Natural killer cell (primary cell): ENCODE data around the gene GRIK5. TPM values are rescaled to one million over a fixed set of nuclear protein-coding genes. Genes with fewer than 3 reads are reported as not detected.

ENCODE experiments used
- ATAC-seq, 3 donors: fragments of 150-1000 bp in 2 of 3; fragments of 200-7000 bp in 1 of 3; cut with Tn5 transposase; 1 replicate in 1 of 3; 2 replicates in 2 of 3; pipeline ENCODE4 v1.10.0; 2021; ENCODE audit warnings: mild to moderate bottlenecking in 2 of 3, moderate library complexity in 2 of 3
- DNase-seq, 2 donors: peaks; one replicate each; pipeline versions ENCODE4 v3.0.0 to v3.0.0-alpha.2; 2013 to 2021; ENCODE audit warnings: mixed read lengths in 1 of 2
- H3K27ac ChIP-seq: one replicate; pipeline ENCODE4 v1.5.1; 2013; ENCODE audit warnings: mild to moderate bottlenecking, low read length
- H3K27me3 ChIP-seq: one replicate; pipeline ENCODE4 v1.6.1; 2013; ENCODE audit warnings: low read length; ENCODE audit not compliant: control insufficient read depth, insufficient read depth
- H3K36me3 ChIP-seq: one replicate; pipeline ENCODE4 v1.6.1; 2013; ENCODE audit warnings: low read length; ENCODE audit not compliant: control insufficient read depth, insufficient read depth
- H3K4me1 ChIP-seq: one replicate; pipeline ENCODE4 v1.6.1; 2013; ENCODE audit warnings: low read length; ENCODE audit not compliant: control insufficient read depth, insufficient read depth
- H3K4me3 ChIP-seq: one replicate; pipeline ENCODE4 v1.5.1; 2013; ENCODE audit warnings: low read length
- H3K9me3 ChIP-seq: one replicate; pipeline ENCODE4 v1.6.1; 2013; ENCODE audit warnings: low read length; ENCODE audit not compliant: control insufficient read depth, insufficient read depth
- H3K27ac Mint-ChIP-seq, 2 donors: one replicate each; pipeline ENCODE4 v1.8.0; 2022; ENCODE audit warnings: mild to moderate bottlenecking in 2 of 2, mixed read lengths in 2 of 2, moderate library complexity in 1 of 2
- H3K27me3 Mint-ChIP-seq, 2 donors: one replicate each; pipeline ENCODE4 v1.8.0; 2022; ENCODE audit warnings: low read depth in 2 of 2, mixed read lengths in 2 of 2
- H3K36me3 Mint-ChIP-seq: one replicate; pipeline ENCODE4 v1.8.0; 2022; ENCODE audit warnings: mixed read lengths
- H3K4me1 Mint-ChIP-seq, 2 donors: one replicate each; pipeline ENCODE4 v1.8.0; 2022; ENCODE audit warnings: mixed read lengths in 2 of 2
- H3K4me3 Mint-ChIP-seq: one replicate; pipeline ENCODE4 v1.8.0; 2022; ENCODE audit warnings: mild to moderate bottlenecking, moderate library complexity, mixed read lengths
- H3K9me3 Mint-ChIP-seq, 2 donors: one replicate each; pipeline ENCODE4 v1.8.0; 2022; ENCODE audit warnings: mixed read lengths in 2 of 2
- CTCF ChIP-seq: fragments of 200-600 bp; IDR thresholded peaks from one replicate; pipeline ENCODE4 v1.8.0; 2022; ENCODE audit warnings: antibody characterized with exemption
- WGBS: methylation state at CpG from one replicate; pipeline ENCODE4 v1.1.7; 2013; ENCODE audit warnings: missing lambda C conversion rate; ENCODE audit not compliant: insufficient coverage; 5-methylcytosine and 5-hydroxymethylcytosine counted together
- intact Hi-C: fragments of 100-400 bp; cut with micrococcal nuclease; formaldehyde crosslinking; loops from one replicate; pipeline ENCODE4 v1.14.2; 2022
- total RNA-seq, 4 donors: library from RNA; stranded (reverse); fragments of 120-200 nt in 1 of 4; gene quantifications; one replicate each; pipeline versions ENCODE4 v1.2.3 to v1.2.4, GENCODE V29; 2013 to 2022

The GRIK5 gene
- total RNA-seq, 3 donors from 2014 or later (not counting 1 experiment from before 2014, with no cell fraction given), result 0.31 to 2.1 TPM; not detected in 1

GRCh38 chr19:41957838-41958366, 112.1 kb downstream of the GRIK5 start:
- H3K9me3 Mint-ChIP-seq, result no peaks in the 10 kb centered on the region
- peak overlapping the region; percentile 95 for H3K4me3 Mint-ChIP-seq
- DNase-seq (peak in 1 of 2 donors; percentile 71), ATAC-seq (peak; percentile 43 to 72 (median 50))
- H3K27ac Mint-ChIP-seq, result peak overlapping the region; percentile 84 to 91
- Histone ChIP-seq H3K4me1 (peaks cover 21% of the 10 kb centered on the region), H3K4me3 (peak overlapping the region; percentile 74), H3K9me3 (no peaks in the 10 kb centered on the region), H3K27me3 (no peaks in the 10 kb centered on the region), H3K27ac (peak overlapping the region; percentile 36), H3K36me3 (peaks cover 9% of the 10 kb centered on the region)
- TF ChIP-seq CTCF, result peak; percentile 61
- intact Hi-C loops, result no loop called here
- no peaks in the 10 kb centered on the region for H3K27me3 Mint-ChIP-seq
- H3K4me1 Mint-ChIP-seq, result peaks cover 16 to 23% of the 10 kb centered on the region in 2 donors
- no peaks in the 10 kb centered on the region for H3K36me3 Mint-ChIP-seq
- 28% methylated on average over 10 of the region's 10 CpGs for WGBS

GRCh38 chr19:41957161-41957837, 112.7 kb downstream of the GRIK5 start:
- Mint-ChIP-seq H3K4me3 (peak overlapping the region; percentile 95), H3K27ac (peak overlapping the region; percentile 84 to 91), H3K36me3 (no peaks in the 10 kb centered on the region), H3K4me1 (peaks cover 16 to 23% of the 10 kb centered on the region in 2 donors), H3K9me3 (no peaks in the 10 kb centered on the region), H3K27me3 (no peaks in the 10 kb centered on the region)
- Histone ChIP-seq H3K36me3 (peaks cover 9% of the 10 kb centered on the region), H3K4me3 (no peak overlapping the region), H3K27ac (peak overlapping the region; percentile 36), H3K4me1 (peaks cover 21% of the 10 kb centered on the region), H3K9me3 (no peaks in the 10 kb centered on the region), H3K27me3 (no peaks in the 10 kb centered on the region)
- intact Hi-C loops, result no loop called here
- ATAC-seq (no peak), DNase-seq (no peak)
- WGBS, result 92% methylated on average over 11 of the region's 11 CpGs
- no peak for TF ChIP-seq CTCF

- Histone ChIP-seq H3K9me3 (no peaks in the 10 kb centered on the region), H3K27me3 (no peaks in the 10 kb centered on the region), H3K4me3 (no peak overlapping the region), H3K4me1 (peaks cover 23% of the 10 kb centered on the region), H3K36me3 (peaks cover 9% of the 10 kb centered on the region), H3K27ac (no peak overlapping the region)
- 95% methylated on average over 13 of the region's 13 CpGs for WGBS
- H3K27me3 Mint-ChIP-seq, result no peaks in the 10 kb centered on the region
- H3K36me3 Mint-ChIP-seq, result no peaks in the 10 kb centered on the region
- H3K9me3 Mint-ChIP-seq, result no peaks in the 10 kb centered on the region
- DNase-seq, result no peak
- no peak overlapping the region for H3K4me3 Mint-ChIP-seq
- no peak for TF ChIP-seq CTCF
- no peak for ATAC-seq
- intact Hi-C loops, result no loop called here
- peaks cover 19 to 26% of the 10 kb centered on the region in 2 donors for H3K4me1 Mint-ChIP-seq
- H3K27ac Mint-ChIP-seq, result no peak overlapping the region
These were observed 113.4 kb downstream of the GRIK5 start for GRCh38 chr19:41956621-41957020.
